ENCODE measurements around the gene DPP7. TPM values are rescaled to one million over a fixed set of nuclear protein-coding genes. Genes with fewer than 3 reads are reported as not detected.

Gene DPP7
- total and polyA plus RNA-seq, 2 experiments from 2014 or later: 19.7 to 26.8 TPM

DNA sequence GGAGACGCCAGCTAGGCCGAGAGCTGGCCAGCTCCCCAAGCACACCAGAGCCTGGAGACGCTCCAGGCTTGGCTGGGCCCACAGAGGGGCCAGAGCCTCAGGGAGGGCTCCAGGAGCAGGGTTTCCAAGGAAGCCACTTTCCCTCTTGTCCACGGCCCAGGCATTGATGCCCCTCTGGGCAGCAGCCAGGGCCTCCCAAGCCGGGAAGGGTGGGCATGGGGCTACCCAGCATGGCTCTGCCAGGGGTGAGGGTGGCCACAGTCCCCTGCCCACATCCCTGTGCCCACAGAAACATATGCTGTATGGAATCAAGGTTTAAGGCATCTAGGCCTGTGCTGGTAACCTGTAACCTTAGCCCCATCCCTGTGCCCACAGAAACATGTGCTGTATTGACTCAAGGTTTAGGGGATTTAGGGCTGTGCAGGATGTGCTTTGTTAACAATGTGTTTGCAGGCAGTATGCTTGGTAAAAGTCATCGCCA is 1.5 kb upstream of the DPP7 start (continued):
- TF ChIP-seq, protein P1, sequence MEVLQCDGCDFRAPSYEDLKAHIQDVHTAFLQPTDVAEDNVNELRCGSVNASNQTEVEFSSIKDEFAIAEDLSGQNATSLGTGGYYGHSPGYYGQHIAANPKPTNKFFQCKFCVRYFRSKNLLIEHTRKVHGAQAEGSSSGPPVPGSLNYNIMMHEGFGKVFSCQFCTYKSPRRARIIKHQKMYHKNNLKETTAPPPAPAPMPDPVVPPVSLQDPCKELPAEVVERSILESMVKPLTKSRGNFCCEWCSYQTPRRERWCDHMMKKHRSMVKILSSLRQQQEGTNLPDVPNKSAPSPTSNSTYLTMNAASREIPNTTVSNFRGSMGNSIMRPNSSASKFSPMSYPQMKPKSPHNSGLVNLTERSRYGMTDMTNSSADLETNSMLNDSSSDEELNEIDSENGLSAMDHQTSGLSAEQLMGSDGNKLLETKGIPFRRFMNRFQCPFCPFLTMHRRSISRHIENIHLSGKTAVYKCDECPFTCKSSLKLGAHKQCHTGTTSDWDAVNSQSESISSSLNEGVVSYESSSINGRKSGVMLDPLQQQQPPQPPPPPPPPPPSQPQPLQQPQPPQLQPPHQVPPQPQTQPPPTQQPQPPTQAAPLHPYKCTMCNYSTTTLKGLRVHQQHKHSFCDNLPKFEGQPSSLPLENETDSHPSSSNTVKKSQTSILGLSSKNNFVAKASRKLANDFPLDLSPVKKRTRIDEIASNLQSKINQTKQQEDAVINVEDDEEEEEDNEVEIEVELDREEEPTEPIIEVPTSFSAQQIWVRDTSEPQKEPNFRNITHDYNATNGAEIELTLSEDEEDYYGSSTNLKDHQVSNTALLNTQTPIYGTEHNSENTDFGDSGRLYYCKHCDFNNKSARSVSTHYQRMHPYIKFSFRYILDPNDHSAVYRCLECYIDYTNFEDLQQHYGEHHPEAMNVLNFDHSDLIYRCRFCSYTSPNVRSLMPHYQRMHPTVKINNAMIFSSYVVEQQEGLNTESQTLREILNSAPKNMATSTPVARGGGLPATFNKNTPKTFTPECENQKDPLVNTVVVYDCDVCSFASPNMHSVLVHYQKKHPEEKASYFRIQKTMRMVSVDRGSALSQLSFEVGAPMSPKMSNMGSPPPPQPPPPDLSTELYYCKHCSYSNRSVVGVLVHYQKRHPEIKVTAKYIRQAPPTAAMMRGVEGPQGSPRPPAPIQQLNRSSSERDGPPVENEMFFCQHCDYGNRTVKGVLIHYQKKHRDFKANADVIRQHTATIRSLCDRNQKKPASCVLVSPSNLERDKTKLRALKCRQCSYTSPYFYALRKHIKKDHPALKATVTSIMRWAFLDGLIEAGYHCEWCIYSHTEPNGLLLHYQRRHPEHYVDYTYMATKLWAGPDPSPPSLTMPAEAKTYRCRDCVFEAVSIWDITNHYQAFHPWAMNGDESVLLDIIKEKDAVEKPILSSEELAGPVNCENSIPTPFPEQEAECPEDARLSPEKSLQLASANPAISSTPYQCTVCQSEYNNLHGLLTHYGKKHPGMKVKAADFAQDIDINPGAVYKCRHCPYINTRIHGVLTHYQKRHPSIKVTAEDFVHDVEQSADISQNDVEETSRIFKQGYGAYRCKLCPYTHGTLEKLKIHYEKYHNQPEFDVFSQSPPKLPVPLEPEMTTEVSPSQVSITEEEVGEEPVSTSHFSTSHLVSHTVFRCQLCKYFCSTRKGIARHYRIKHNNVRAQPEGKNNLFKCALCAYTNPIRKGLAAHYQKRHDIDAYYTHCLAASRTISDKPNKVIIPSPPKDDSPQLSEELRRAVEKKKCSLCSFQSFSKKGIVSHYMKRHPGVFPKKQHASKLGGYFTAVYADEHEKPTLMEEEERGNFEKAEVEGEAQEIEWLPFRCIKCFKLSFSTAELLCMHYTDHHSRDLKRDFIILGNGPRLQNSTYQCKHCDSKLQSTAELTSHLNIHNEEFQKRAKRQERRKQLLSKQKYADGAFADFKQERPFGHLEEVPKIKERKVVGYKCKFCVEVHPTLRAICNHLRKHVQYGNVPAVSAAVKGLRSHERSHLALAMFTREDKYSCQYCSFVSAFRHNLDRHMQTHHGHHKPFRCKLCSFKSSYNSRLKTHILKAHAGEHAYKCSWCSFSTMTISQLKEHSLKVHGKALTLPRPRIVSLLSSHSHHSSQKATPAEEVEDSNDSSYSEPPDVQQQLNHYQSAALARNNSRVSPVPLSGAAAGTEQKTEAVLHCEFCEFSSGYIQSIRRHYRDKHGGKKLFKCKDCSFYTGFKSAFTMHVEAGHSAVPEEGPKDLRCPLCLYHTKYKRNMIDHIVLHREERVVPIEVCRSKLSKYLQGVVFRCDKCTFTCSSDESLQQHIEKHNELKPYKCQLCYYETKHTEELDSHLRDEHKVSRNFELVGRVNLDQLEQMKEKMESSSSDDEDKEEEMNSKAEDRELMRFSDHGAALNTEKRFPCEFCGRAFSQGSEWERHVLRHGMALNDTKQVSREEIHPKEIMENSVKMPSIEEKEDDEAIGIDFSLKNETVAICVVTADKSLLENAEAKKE (CRISPR knock-in tag; IDR thresholded peaks at IDR 0.05): no peak
- TF ChIP-seq ZNF114 (CRISPR knock-in tag; IDR thresholded peaks at IDR 0.05) (no peak), ZNF331 (CRISPR knock-in tag; IDR thresholded peaks at IDR 0.05; ENCODE audit: low read depth) (no peak)
- TF ChIP-seq, protein P2, sequence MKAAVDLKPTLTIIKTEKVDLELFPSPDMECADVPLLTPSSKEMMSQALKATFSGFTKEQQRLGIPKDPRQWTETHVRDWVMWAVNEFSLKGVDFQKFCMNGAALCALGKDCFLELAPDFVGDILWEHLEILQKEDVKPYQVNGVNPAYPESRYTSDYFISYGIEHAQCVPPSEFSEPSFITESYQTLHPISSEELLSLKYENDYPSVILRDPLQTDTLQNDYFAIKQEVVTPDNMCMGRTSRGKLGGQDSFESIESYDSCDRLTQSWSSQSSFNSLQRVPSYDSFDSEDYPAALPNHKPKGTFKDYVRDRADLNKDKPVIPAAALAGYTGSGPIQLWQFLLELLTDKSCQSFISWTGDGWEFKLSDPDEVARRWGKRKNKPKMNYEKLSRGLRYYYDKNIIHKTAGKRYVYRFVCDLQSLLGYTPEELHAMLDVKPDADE (IDR thresholded peaks at IDR 0.05): no peak

DNA sequence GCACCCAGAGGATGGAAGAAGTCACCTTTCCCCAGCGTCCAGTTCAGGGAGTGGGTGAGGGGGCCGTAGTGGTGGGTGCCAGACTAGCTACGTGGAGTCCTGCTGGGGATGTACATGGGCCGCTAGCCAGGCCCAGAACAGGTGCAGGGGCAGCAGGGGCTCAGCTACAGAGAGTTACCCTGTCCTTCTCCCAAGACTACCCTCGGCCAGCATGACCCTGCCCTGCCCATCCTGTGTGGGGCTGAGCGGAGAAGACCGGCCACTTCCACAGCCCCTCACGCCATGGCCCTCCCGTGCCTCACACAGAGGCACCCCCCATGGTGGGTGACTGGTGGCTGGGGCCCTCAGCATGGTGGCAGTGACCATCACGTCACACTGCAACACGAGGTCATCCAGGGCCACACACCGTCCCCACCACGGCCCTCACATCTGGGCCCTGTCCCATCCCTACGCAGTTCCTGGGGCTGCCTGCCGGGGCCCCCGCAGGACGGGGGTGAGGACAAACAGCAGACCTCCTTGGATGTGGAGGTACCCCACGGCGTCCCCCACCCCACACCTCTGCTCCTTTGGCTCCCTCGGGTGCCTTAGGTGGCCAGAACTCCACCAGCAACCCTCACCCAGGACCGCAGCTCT is 977 bp upstream of the DPP7 start:
- H3K27me3 Mint-ChIP-seq (ENCODE audit: insufficient read depth, low read depth, poor library complexity): peaks cover 26% of the 10 kb centered on the region
- TF ChIP-seq EZH2 (IDR thresholded peaks at IDR 0.05; ENCODE audit: low read depth, unreplicated experiment): no peak
- TF ChIP-seq, protein P3, sequence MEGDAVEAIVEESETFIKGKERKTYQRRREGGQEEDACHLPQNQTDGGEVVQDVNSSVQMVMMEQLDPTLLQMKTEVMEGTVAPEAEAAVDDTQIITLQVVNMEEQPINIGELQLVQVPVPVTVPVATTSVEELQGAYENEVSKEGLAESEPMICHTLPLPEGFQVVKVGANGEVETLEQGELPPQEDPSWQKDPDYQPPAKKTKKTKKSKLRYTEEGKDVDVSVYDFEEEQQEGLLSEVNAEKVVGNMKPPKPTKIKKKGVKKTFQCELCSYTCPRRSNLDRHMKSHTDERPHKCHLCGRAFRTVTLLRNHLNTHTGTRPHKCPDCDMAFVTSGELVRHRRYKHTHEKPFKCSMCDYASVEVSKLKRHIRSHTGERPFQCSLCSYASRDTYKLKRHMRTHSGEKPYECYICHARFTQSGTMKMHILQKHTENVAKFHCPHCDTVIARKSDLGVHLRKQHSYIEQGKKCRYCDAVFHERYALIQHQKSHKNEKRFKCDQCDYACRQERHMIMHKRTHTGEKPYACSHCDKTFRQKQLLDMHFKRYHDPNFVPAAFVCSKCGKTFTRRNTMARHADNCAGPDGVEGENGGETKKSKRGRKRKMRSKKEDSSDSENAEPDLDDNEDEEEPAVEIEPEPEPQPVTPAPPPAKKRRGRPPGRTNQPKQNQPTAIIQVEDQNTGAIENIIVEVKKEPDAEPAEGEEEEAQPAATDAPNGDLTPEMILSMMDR (conservative IDR thresholded peaks at IDR 0.05; ENCODE audit: low read depth in 2 of 2): peak; percentile 19 to 22; a peak in 1 of 4 replicates
- peak; percentile 20 for ATAC-seq
- peaks cover 12% of the 10 kb centered on the region for H3K9me3 Mint-ChIP-seq
- no peaks in the 10 kb centered on the region for H3F3A ChIP-seq (replicated peaks; ENCODE audit: low read depth)
- H3K4me2 ChIP-seq: peak overlapping the region; percentile 81; the same call in 1 of the 2 replicates
- no peaks in the 10 kb centered on the region for H3K9me2 ChIP-seq (ENCODE audit: insufficient read depth)
- no peaks in the 10 kb centered on the region; the same call in 2 of the 3 replicates for H3K4me1 Mint-ChIP-seq
- H3K4me3 ChIP-seq: peak overlapping the region; percentile 55; the same call in 1 of the 2 replicates
- H3K4me3 Mint-ChIP-seq: 0 out of 3 replicates have a peak overlapping the region, but pooled peaks have one; percentile 34
- H4K20me1 ChIP-seq (replicated peaks; ENCODE audit: insufficient read depth): no peaks in the 10 kb centered on the region; the same call in 1 of the 2 replicates
- H3K36me3 Mint-ChIP-seq (ENCODE audit: low read depth): peaks cover 5% of the 10 kb centered on the region; the same call in 1 of the 3 replicates
- no peaks in the 10 kb centered on the region for H3K79me2 ChIP-seq (replicated peaks; ENCODE audit: insufficient read depth)
- no peaks in the 10 kb centered on the region; the same call in 1 of the 2 replicates for H3K4me1 ChIP-seq (ENCODE audit: insufficient read depth)
- no peak overlapping the region for H3K27ac Mint-ChIP-seq
- H2AFZ ChIP-seq: no peak overlapping the region
- peaks cover 44% of the 10 kb centered on the region for H3K27me3 ChIP-seq (ENCODE audit: insufficient read depth)
- H3K27ac ChIP-seq (ENCODE audit: low read depth): no peak overlapping the region
- DNase-seq (ENCODE audit: low spot score): no peak
- H3K36me3 ChIP-seq (ENCODE audit: insufficient read depth): no peaks in the 10 kb centered on the region
